ENCODE data around the gene FBXO21.

- TF ChIP-seq CTCF (conservative IDR thresholded peaks at IDR 0.05; ENCODE audit: low read depth in 2 of 2) = no peak
- TF ChIP-seq POLR2AphosphoS5 (IDR thresholded peaks at IDR 0.05; ENCODE audit: low read depth) = no peak
- no peak for TF ChIP-seq REST (IDR thresholded peaks at IDR 0.05; ENCODE audit: unreplicated experiment)
- no peak for TF ChIP-seq STAT1 (IDR thresholded peaks at IDR 0.05; ENCODE audit: unreplicated experiment)
- no peak for TF ChIP-seq ETS1 (IDR thresholded peaks at IDR 0.05)
- no peak for TF ChIP-seq CREB1 (CRISPR knock-in tag; IDR thresholded peaks at IDR 0.05; ENCODE audit: low read depth)
Observed at GRCh38 chr12:117187421-117187820, 2.8 kb downstream of the FBXO21 start.
